Renal cortical epithelial cell (primary cell): ENCODE results near the gene SOBP. TPM values are rescaled to one million over a fixed set of nuclear protein-coding genes. Genes with fewer than 3 reads are reported as not detected.
A peak's percentile ranks its signal among the peaks of the same experiment; 100 is the strongest.
"Not testable (repeated sequence)": the region's sequence is repeated elsewhere in the genome, so short reads cannot be mapped to it uniquely, and the experiment has no call there.

Experiments
- DNase-seq: peaks from one replicate; pipeline ENCODE4 v3.0.0-alpha.2; 2011; ENCODE audit warnings: low read depth
- total RNA-seq: library from RNA; depleted of rRNA; stranded (reverse); fragments of >200 nt; gene quantifications from 2 replicates; pipeline ENCODE4 v1.2.3, GENCODE V29; 2014

SOBP gene
- 0.35 and 0.70 TPM in 2 replicates for total RNA-seq

GRCh38 chr6:107489636-107490565 is at the start of gene SOBP:
Gene SOBP, plus strand, starts transcription at chr6:107490117. Its CDS starts 500 bp downstream, at chr6:107490617.
- DNase-seq = no peak

DNA sequence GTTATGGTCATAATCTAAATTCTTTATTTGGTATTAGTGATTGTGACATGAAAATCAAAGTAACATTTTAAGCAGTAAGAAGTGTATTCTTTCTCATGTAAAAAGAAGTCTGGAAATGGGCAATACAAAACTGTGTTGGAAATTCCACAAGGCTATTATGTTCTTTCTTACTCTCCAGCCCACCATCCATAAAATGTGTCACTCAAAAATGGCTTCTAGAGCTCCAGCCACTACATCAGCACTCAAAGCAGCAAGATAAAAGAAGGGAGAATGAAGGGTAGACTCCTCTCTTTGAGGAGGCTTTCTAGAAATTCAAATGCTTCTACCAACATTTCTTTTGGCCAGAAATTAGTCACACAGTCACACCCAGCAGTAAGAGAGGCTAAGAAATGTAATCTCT is 49.0 kb upstream of the SOBP start:
- DNase-seq = no peak

DNA sequence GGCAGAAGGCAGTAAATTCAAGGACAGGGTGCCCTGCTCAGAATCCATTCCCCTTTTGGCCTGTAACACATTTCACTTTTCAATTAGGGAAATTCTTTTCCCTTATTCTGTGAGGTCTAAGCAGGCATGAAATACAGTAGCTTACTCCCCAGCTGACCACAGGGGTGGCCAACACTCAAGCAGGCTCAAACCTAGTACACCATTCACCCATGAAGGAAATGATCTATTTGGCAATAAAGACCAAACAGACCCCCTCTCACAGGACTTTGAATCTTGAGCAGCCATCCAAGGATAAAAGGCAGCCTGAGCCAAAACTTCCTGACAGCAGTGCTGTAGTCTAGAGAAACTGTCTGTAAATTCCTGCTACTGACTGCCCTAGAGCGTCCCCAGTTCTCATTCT is 48.2 kb upstream of the SOBP start:
- DNase-seq = peak; percentile 47

- no peak for DNase-seq
Observed at GRCh38 chr6:107442938-107443607, 46.8 kb upstream of the SOBP start.

- DNase-seq = no peak
Observed at GRCh38 chr6:107443608-107444267, 46.2 kb upstream of the SOBP start.

GRCh38 chr6:107444277-107444676 is 45.6 kb upstream of the SOBP start:
- no peak for DNase-seq

DNA sequence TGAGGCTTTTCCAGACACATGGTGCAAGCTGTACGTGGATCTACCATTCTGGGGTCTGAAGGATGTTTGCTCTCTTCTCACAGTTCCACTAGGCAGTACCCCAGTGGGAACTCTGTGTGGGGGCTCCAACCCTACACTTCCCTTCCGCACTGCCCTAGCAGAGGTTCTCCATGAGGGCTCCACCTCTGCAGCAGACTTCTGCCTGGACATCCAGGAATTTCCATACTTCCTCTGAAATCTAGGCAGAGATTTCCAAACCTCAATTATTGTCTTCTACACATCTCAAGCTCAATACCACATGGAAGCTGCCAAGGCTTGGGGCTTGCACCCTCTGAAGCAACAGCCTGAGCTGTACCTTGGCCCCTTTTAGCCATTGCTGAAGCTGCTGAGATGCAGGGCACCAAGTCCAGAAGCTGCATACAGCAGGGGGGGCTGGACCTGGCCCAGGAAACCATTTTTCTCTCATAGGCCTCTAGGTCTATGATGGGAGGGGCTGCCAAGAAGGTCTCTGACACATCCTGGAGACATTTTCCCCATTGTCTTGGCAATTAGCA is 42.2 kb upstream of the SOBP start:
- no peak for DNase-seq

- DNase-seq = no peak
Observed at GRCh38 chr6:107448776-107449175, 41.1 kb upstream of the SOBP start.

GRCh38 chr6:107458672-107459282 is 31.1 kb upstream of the SOBP start:
- DNase-seq = peak; percentile 40

DNA sequence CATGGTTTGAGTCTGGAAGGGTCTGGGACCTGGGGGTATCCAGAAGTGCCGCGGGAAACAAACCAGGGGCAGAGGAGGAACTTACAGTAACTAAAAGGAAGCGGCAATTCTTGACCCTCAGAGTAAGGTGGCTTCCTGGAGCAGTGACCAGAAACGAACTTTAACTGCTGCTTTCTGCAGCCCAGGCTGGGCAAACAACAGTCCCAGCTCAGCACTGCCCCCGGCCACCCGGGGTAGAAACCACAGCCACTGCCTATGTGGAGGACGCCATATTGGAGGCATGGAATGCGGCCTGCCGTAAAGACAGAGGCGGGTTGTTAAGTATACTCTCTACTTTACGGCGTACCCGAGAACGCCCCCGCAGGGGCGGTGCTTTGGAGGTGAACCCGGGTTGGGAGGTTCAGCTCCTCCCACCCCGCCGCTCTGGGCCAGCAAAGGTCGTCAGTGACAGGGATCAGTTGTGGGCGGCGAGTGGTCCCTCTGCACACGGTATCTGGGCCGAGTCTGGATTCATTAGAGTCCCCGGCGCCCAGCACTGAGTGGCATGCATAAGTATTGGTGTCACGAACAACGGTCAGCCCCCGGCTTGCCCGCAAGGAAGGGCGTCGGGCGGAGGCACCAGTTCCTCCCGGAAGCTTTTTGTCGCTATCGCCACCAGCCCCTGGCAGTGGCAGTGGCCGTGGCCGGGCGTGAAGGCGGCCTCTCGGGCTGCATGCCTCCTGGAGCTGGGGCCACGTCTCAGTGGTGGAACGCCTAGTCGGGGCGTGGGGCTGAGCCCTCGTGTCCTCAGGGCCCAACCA is 30.4 kb upstream of the SOBP start, which contains the start of gene PDSS2:
PDSS2 (minus strand) TSS at position 282 of the 800 bp plus-strand sequence; CDS start at position 3, 279 bp downstream.
- peak; percentile 95 for DNase-seq

- DNase-seq = no peak
Observed at GRCh38 chr6:107460083-107460631, 29.8 kb upstream of the SOBP start.

DNA sequence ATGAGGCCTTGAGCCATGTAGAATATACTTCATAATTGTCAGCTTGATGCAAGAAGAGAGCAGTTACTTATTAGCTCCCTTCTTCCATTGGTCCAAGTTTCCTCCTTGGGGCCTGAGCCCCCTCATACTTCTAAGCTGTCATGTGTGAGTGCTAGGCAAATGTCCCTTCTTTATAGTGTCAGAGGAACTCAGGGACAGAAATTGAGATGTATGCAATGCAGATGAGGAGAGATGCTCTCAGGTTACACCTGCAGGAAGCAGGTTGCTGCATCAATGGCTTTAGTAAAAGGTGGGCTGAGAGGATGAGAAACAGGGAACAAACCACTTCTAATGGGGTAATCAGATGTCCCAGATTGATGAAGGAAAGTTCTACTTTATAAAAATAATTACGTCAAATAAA is 23.9 kb upstream of the SOBP start:
- DNase-seq = no peak

- DNase-seq = no peak
Observed at GRCh38 chr6:107470364-107470763, 19.6 kb upstream of the SOBP start.

DNA sequence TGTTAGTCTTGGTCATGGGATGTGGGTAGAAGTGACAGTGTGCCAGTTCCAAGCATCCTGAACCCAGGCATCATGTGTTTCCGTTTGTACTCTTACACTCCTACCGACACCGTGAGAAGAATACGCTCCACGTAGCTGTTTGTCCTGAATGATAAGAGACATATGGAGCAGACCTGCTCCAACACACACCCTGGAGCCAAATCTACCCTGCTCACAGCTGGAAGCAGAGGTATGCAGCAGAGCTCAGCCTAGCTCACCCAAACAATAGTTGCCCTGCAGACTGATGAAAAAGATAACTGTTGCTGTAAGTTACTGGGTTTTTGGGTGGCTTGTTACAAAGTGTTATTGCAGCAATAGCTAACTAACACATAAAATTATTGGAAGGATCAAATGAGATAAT is 16.3 kb upstream of the SOBP start:
- DNase-seq = no peak

GRCh38 chr6:107475360-107475759 is 14.6 kb upstream of the SOBP start:
- DNase-seq = not testable (repeated sequence)

DNA sequence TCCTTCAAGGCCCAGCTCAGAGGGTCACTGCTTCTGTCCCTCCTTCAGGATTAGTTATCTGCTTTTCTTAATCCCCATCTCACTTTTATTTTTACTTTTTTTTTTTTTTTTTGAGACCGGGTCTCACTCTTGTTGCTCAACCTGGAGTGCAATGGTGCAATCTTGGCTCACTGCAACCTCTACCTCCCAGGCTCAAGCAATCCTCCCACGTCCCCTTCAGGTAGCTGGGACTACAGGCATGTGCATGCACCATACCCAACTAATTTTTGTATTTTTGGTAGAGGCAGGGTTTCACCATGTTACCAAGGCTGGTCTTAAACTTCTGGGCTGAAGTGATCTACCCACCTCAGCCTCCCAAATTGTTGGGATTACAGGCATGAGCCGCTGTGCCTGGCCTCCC is 14.1 kb upstream of the SOBP start:
- DNase-seq = not testable (repeated sequence)

GRCh38 chr6:107479089-107479690 is 10.7 kb upstream of the SOBP start:
- DNase-seq = no peak

DNA sequence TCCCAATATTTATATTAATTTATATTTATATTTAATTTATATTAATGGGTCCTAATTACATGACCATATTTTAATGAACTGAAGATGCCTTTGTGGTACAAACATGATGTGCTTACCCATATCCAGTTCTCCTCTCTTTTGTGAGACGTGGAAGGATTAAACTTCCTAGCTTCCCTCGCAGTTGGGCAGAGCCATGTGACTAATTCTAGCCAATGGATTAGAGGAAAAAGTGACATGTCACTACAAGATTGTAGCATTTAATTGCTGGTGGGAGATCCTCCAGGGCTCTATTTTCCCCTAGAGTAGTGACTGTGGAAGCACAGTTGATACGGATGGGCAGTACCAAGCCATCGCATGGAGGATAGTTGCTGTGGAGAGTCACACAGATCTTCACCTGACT is 4.8 kb upstream of the SOBP start:
- DNase-seq = no peak

DNA sequence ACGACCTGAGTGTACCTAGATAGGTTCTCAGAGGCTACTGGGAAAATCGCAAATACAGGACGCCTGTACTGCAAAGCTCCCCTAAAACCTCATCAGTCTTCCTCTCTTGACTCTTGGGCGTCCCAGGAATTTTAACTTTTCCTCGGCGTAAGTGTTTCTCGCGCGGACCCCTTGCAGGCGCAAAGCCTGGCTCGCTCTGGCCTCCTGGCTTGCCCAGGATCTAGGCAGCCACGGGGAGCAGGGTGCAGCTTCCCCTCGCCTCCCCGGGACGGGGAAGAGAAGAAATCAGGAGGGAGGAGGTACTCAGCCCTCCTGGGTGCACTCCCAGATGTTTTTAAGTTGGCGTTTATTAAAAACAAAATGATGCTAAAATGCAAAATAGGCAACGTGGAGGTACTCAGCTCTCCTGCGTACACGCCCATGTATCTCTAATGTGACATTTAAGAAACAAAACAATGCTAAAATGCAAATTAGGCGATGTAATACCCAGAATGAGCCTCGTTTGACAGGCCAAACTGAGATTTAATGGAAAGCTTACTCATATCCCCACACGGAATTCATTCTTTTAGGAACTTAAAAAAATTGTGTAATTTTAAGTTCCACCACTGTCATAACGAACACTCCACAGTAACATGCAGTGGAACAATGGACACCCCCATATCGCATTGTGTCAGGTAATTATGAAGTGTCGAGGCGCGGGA is 1.6 kb upstream of the SOBP start:
- no peak for DNase-seq
